NB4 (cell line): ENCODE measurements around the gene BNIP3.

Experiments
- DNase-seq: peaks from one replicate; pipeline ENCODE4 v3.0.0; 2010; ENCODE audit warnings: low read depth
- H3K4me3 ChIP-seq: one replicate; pipeline ENCODE4 v1.5.1; 2011; ENCODE audit warnings: mild to moderate bottlenecking, low read depth, low read length, moderate library complexity
- MYC ChIP-seq: IDR thresholded peaks from 2 replicates; pipeline ENCODE4 v1.6.1; 2011; ENCODE audit warnings: low read depth, low read length
- POLR2A ChIP-seq: IDR thresholded peaks from 2 replicates; pipeline ENCODE4 v1.6.1; 2011; ENCODE audit warnings: mild to moderate bottlenecking; ENCODE audit not compliant: insufficient read length; ENCODE audit errors: extremely low read depth
- TF ChIP-seq, protein P1 (sequence below): IDR thresholded peaks from one replicate; pipeline ENCODE4 v1.5.1; 2012; ENCODE audit warnings: low read depth, low read length
- TF ChIP-seq, protein P2 (sequence below): IDR thresholded peaks from 2 replicates; pipeline ENCODE4 v1.6.1; 2011; ENCODE audit warnings: low read depth, low read length

BNIP3 gene

DNA sequence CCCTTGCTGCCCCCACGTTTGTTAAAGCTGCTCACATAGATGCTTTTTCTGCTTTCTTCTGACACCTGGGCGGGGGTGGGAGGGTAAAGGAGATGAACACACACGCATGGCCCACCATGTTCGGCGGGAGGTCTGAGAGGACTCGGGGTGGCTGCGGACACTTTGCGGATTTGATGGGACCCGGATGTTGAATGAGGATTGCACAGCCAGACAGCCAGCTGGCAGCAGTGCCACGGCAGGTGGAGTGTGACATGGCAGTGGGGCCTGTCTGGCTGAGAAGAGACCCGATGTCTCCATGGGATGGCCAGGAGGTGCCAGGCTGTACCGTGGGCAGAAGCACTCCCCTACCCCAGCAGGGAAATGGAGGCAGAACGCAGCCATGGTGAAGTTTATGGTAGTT, 49.7 kb downstream of the BNIP3 start:
- H3K4me3 ChIP-seq = no peak overlapping the region
- TF ChIP-seq MYC (no peak), POLR2A (no peak)
- TF ChIP-seq, protein P1, sequence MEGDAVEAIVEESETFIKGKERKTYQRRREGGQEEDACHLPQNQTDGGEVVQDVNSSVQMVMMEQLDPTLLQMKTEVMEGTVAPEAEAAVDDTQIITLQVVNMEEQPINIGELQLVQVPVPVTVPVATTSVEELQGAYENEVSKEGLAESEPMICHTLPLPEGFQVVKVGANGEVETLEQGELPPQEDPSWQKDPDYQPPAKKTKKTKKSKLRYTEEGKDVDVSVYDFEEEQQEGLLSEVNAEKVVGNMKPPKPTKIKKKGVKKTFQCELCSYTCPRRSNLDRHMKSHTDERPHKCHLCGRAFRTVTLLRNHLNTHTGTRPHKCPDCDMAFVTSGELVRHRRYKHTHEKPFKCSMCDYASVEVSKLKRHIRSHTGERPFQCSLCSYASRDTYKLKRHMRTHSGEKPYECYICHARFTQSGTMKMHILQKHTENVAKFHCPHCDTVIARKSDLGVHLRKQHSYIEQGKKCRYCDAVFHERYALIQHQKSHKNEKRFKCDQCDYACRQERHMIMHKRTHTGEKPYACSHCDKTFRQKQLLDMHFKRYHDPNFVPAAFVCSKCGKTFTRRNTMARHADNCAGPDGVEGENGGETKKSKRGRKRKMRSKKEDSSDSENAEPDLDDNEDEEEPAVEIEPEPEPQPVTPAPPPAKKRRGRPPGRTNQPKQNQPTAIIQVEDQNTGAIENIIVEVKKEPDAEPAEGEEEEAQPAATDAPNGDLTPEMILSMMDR = no peak
- TF ChIP-seq, protein P2, sequence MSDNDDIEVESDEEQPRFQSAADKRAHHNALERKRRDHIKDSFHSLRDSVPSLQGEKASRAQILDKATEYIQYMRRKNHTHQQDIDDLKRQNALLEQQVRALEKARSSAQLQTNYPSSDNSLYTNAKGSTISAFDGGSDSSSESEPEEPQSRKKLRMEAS = no peak
- DNase-seq = no peak

DNA sequence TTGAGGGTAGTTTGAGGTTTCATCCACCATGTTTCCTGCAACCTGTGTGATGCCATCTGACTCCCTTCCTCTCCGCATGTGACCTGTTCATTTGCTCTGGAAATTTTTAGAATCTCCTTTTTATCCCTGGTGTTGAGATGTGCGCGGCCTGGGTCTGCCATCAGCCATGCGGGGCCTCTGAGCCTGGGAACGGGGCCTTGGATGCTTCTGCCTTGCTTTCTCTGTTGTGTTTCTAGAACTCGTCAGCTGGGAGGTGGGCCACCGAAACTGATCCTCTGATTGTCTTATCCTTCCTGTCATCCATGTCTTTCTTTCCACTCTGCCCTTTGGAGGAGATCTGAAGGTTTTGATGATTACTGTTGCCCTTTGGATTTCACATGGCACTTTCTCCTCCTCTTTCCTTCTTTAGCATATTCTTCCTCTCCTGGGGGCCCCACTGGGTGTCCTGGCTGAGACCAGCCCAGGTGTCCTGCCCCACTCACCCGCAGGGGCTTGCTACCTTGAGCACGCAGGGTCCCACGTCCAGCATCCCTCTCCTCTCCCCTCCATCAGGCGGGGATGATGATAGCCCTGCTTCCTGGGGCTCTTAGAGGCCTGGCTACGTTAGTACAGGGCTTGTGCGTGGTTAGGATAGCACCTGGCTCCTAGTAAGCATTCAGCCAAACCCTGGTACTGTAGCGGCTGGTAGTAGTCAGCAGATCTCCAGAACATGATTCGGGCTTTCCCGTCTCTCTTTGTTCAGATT, 51.0 kb downstream of the BNIP3 start:
- no peak overlapping the region for H3K4me3 ChIP-seq
- DNase-seq = no peak
- TF ChIP-seq, protein P2 = no peak
- TF ChIP-seq, protein P1 = no peak
- TF ChIP-seq MYC (no peak), POLR2A (no peak)

DNA sequence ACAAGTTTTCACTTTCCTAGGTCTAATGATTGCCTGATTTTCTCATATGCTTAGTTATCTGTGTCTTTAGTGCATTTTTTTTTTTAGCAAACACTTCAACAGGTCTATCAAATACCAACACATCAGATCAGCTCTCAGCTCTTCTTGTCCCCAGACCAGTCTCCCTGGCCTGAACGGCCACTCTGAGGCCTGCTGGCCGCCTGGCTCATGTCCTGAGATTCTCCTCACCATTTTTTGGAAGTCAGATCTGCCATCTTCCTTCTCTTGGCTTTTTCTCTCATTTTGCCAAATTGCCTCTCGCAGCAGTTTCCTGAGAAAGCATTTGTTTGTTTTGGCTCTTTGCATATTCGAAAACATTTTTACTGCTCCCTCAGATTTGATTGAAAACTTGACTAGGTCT, 51.6 kb downstream of the BNIP3 start:
- H3K4me3 ChIP-seq = no peak overlapping the region
- TF ChIP-seq POLR2A (no peak), MYC (no peak)
- TF ChIP-seq, protein P1 = no peak
- TF ChIP-seq, protein P2 = no peak

DNA sequence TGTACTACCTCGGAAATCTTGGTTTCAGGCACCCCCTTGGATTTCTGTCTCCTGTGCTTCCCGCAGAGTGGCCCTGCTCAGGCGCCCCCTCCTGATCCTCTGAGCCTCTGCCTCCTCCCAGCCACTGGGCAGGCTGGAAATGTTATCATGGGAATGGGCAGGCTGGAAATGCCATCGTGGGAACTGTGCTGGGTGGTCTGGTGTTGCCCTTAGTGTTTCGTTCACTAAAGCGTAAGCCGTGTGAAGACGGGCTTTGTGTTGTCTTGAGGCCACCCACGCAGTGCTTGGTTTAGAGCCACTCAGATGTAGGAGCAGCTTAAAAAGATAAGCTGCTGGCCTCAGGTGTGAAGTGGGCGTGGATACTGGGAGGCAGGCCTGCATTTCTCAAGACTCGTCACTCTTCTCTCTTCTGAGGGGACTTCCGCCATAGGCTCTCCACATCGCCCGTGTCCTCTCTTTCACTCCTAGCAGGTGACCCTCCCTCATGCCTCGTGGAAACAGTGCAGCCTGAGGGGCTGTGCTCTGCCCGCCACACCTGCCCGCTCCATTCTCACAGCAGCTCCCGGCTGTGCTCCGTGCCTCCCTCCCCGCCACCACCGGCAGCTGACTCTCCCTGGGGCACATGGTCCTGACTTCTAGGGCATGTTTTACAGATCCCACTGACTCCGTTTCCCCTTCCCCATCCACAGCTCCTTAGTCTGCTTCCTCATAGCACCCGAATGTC, 52.4 kb downstream of the BNIP3 start:
- no peak for DNase-seq
- H3K4me3 ChIP-seq = no peak overlapping the region
- TF ChIP-seq POLR2A (no peak), MYC (no peak)
- TF ChIP-seq, protein P2 = no peak
- TF ChIP-seq, protein P1 = no peak

More for the DNA sequence above, 51.6 kb downstream of the BNIP3 start:
- no peak for DNase-seq

DNA sequence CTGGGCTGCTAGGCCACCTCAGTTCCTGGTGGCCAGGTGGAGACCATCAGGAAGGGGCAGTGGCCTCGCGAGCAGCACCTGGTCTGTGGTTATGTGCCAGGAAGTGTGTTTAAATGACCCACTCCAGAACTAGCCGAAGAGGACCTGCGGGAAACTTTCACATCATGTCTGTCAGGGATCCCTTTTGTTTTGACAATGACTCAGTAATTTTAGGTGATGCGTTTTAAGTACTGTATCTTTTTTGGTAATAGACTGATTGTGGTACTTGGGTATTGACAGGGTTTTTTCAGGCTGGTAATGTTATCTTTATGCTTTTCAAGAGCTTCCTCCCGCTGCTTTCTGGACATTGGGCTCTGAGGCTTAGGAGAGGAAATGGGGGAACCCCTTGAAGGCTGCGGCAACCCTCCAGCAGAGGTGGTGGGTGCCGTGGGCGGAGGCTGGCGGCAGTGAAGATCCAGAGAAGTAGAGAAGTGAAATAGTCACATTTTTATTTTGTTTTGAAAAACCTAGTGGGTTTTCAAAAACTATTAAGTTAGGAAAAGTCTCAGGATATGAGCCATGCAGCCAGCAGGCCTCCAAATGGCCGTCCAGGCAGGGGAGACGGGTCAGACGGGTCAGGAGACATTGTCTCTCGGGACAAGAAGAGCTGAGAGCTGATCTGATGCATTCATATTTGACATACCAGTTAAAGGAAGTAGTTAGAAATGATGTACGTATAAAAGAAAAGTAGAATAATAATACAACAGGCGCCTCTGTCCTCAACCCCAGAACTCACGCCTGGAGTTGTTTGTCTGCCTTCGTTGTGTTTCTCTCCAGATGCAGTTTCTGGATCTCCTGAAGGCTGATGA, 53.3 kb downstream of the BNIP3 start:
- H3K4me3 ChIP-seq = no peak overlapping the region
- TF ChIP-seq POLR2A (no peak), MYC (no peak)
- TF ChIP-seq, protein P1 = no peak
- TF ChIP-seq, protein P2 = no peak
- peak; percentile 24 for DNase-seq
